ENCODE results near the gene MAP3K5.

Gene MAP3K5

DNA sequence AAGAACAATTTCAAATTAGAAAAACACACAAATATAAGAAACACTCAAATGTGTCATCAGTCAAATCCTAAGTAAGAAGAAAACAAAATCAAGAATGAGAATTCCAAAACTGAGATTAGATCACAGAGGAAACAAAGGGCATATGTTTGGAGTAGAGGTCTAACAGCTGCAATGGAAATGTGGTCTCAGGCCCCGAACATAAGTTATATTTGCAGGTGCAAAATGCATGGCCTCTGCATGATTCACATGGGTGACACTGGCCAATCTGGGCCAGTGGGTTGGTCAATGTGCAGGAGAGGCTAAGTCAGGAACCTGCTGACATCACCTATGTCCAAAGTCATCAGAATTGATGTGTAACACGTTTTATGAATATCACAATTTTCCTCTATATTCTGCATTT is 133.6 kb downstream of the MAP3K5 start:
- Histone ChIP-seq H2AK5ac (ENCODE audit: low read length) (no peak overlapping the region), H3K79me1 (ENCODE audit: low read length) (no peaks in the 10 kb centered on the region), H3K79me2 (ENCODE audit: control insufficient read depth, insufficient read depth, low read length, poor library complexity) (no peaks in the 10 kb centered on the region), H3K23ac (ENCODE audit: low read length) (no peak overlapping the region), H2AFZ (ENCODE audit: insufficient read depth, low read length, poor library complexity) (no peak overlapping the region), H3K18ac (ENCODE audit: low read length) (no peak overlapping the region), H2BK5ac (ENCODE audit: low read depth, low read length, poor library complexity) (no peak overlapping the region), H3K27ac (ENCODE audit: low read depth, low read length) (no peak overlapping the region), H4K8ac (ENCODE audit: low read depth, low read length) (no peak overlapping the region), H3K27me3 (ENCODE audit: insufficient read depth, low read length) (no peaks in the 10 kb centered on the region), H4K12ac (ENCODE audit: low read depth, low read length) (no peak overlapping the region), H3K4ac (ENCODE audit: low read depth, low read length) (no peak overlapping the region), H3K9ac (ENCODE audit: low read length) (no peak overlapping the region), H3K4me2 (ENCODE audit: low read length) (no peak overlapping the region), H3K36me3 (ENCODE audit: control insufficient read depth in 1 of 2, insufficient read depth in 2 of 2, low read length in 2 of 2) (no peaks in the 10 kb centered on the region), H2BK12ac (ENCODE audit: low read length) (no peak overlapping the region), H3K9me3 (ENCODE audit: insufficient read depth, low read depth, low read length) (no peaks in the 10 kb centered on the region), H2BK120ac (ENCODE audit: insufficient read depth, low read length, poor library complexity) (no peak overlapping the region), H3K4me3 (ENCODE audit: low read depth, low read length) (no peak overlapping the region), H4K91ac (ENCODE audit: low read depth, low read length) (no peak overlapping the region), H3K14ac (ENCODE audit: low read length) (no peak overlapping the region), H3K4me1 (ENCODE audit: control insufficient read depth in 1 of 2, insufficient read depth in 2 of 2, low read length in 2 of 2) (no peaks in the 10 kb centered on the region)
- no CpG with 5 or more reads among the region's 2 CpGs for WGBS (ENCODE audit: extremely low coverage, insufficient coverage, insufficient read length)
- no peak for DNase-seq

DNA sequence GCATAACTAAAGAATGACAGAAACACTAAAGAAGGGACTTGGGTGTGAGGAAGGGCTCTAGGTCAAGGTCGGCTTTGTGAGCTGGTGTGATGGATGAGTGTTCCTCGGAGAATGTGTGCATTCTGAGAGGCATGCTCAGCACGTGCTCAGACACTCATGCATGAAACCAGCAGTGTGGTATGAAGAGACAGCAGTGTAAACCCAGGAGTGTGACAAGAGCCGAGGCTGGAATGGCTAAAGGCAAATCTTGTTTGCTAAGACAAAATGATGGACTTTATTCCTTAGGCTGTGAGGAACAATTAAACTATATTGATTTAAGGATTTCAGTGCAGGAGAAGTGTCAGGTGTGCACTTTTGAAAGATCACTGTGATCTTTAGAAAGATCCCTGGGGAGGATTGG is 134.6 kb downstream of the MAP3K5 start:
- Histone ChIP-seq H2BK120ac (ENCODE audit: insufficient read depth, low read length, poor library complexity) (no peak overlapping the region), H3K9me3 (ENCODE audit: insufficient read depth, low read depth, low read length) (no peaks in the 10 kb centered on the region), H3K14ac (ENCODE audit: low read length) (no peak overlapping the region), H3K27ac (ENCODE audit: low read depth, low read length) (no peak overlapping the region), H3K79me1 (ENCODE audit: low read length) (no peaks in the 10 kb centered on the region), H2BK12ac (ENCODE audit: low read length) (no peak overlapping the region), H2AK5ac (ENCODE audit: low read length) (no peak overlapping the region), H3K27me3 (ENCODE audit: insufficient read depth, low read length) (no peaks in the 10 kb centered on the region), H3K18ac (ENCODE audit: low read length) (no peak overlapping the region), H3K4me2 (ENCODE audit: low read length) (no peak overlapping the region), H2BK5ac (ENCODE audit: low read depth, low read length, poor library complexity) (no peak overlapping the region), H3K23ac (ENCODE audit: low read length) (no peak overlapping the region), H3K4me1 (ENCODE audit: control insufficient read depth in 1 of 2, insufficient read depth in 2 of 2, low read length in 2 of 2) (no peaks in the 10 kb centered on the region), H4K8ac (ENCODE audit: low read depth, low read length) (no peak overlapping the region), H2AFZ (ENCODE audit: insufficient read depth, low read length, poor library complexity) (no peak overlapping the region), H3K79me2 (ENCODE audit: control insufficient read depth, insufficient read depth, low read length, poor library complexity) (no peaks in the 10 kb centered on the region), H3K36me3 (ENCODE audit: control insufficient read depth in 1 of 2, insufficient read depth in 2 of 2, low read length in 2 of 2) (no peaks in the 10 kb centered on the region), H3K9ac (ENCODE audit: low read length) (no peak overlapping the region), H4K12ac (ENCODE audit: low read depth, low read length) (no peak overlapping the region), H3K4ac (ENCODE audit: low read depth, low read length) (no peak overlapping the region), H3K4me3 (ENCODE audit: low read depth, low read length) (no peak overlapping the region), H4K91ac (ENCODE audit: low read depth, low read length) (no peak overlapping the region)
- peak; percentile 56 to 72 for DNase-seq
- WGBS (ENCODE audit: extremely low coverage, insufficient coverage, insufficient read length) = no CpG with 5 or more reads among the region's 4 CpGs

DNA sequence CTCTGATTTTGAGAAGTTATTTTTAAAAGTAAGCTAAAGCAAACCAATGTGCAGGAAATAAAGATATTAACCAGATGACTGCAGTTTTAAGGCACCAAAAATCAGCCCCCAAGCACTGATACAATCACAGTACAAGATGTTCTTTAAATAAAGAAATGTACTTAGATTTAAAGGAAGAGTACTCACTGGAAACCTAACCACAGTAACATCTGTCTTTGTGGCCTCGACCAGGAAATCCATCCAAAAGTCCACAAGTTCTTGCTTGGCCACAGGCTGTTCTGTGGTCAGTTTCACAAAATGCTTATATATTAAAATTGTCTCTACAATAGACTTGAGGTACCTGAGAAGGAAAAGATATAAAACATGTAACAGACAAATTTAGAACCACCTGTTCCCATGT is 136.2 kb downstream of the MAP3K5 start:
- H3K4me3 ChIP-seq (ENCODE audit: low read depth, low read length) = no peak overlapping the region
- no peak overlapping the region for H4K12ac ChIP-seq (ENCODE audit: low read depth, low read length)
- H2BK120ac ChIP-seq (ENCODE audit: insufficient read depth, low read length, poor library complexity) = no peak overlapping the region
- no peak overlapping the region for H2BK12ac ChIP-seq (ENCODE audit: low read length)
- no peak overlapping the region for H3K4ac ChIP-seq (ENCODE audit: low read depth, low read length)
- no peak overlapping the region for H2BK5ac ChIP-seq (ENCODE audit: low read depth, low read length, poor library complexity)
- no peaks in the 10 kb centered on the region for H3K36me3 ChIP-seq (ENCODE audit: control insufficient read depth in 1 of 2, insufficient read depth in 2 of 2, low read length in 2 of 2)
- no peak overlapping the region for H2AK5ac ChIP-seq (ENCODE audit: low read length)
- H3K27me3 ChIP-seq (ENCODE audit: insufficient read depth, low read length) = no peaks in the 10 kb centered on the region
- no peak overlapping the region for H3K23ac ChIP-seq (ENCODE audit: low read length)
- no peak overlapping the region for H4K8ac ChIP-seq (ENCODE audit: low read depth, low read length)
- no peak overlapping the region for H3K4me2 ChIP-seq (ENCODE audit: low read length)
- no peak overlapping the region for H2AFZ ChIP-seq (ENCODE audit: insufficient read depth, low read length, poor library complexity)
- H4K91ac ChIP-seq (ENCODE audit: low read depth, low read length) = no peak overlapping the region
- no peak overlapping the region for H3K27ac ChIP-seq (ENCODE audit: low read depth, low read length)
- no peak for DNase-seq
- H3K4me1 ChIP-seq (ENCODE audit: control insufficient read depth in 1 of 2, insufficient read depth in 2 of 2, low read length in 2 of 2) = no peaks in the 10 kb centered on the region
- H3K79me2 ChIP-seq (ENCODE audit: control insufficient read depth, insufficient read depth, low read length, poor library complexity) = no peaks in the 10 kb centered on the region
- no peak overlapping the region for H3K14ac ChIP-seq (ENCODE audit: low read length)
- no peak overlapping the region for H3K9ac ChIP-seq (ENCODE audit: low read length)
- H3K18ac ChIP-seq (ENCODE audit: low read length) = no peak overlapping the region
- no CpG with 5 or more reads among the region's 1 CpG for WGBS (ENCODE audit: extremely low coverage, insufficient coverage, insufficient read length)
- no peaks in the 10 kb centered on the region for H3K79me1 ChIP-seq (ENCODE audit: low read length)
- H3K9me3 ChIP-seq (ENCODE audit: insufficient read depth, low read depth, low read length) = no peaks in the 10 kb centered on the region

GRCh38 chr6:136655239-136656014 is 136.8 kb downstream of the MAP3K5 start:
- H3K4me3 ChIP-seq (ENCODE audit: low read depth, low read length) = no peak overlapping the region
- H2BK12ac ChIP-seq (ENCODE audit: low read length) = no peak overlapping the region
- no peak overlapping the region for H4K91ac ChIP-seq (ENCODE audit: low read depth, low read length)
- no peak overlapping the region for H3K27ac ChIP-seq (ENCODE audit: low read depth, low read length)
- H3K4ac ChIP-seq (ENCODE audit: low read depth, low read length) = no peak overlapping the region
- no peak overlapping the region for H2BK120ac ChIP-seq (ENCODE audit: insufficient read depth, low read length, poor library complexity)
- H3K23ac ChIP-seq (ENCODE audit: low read length) = no peak overlapping the region
- no peaks in the 10 kb centered on the region for H3K36me3 ChIP-seq (ENCODE audit: control insufficient read depth in 1 of 2, insufficient read depth in 2 of 2, low read length in 2 of 2)
- DNase-seq = no peak
- no peak overlapping the region for H2AK5ac ChIP-seq (ENCODE audit: low read length)
- no peak overlapping the region for H4K12ac ChIP-seq (ENCODE audit: low read depth, low read length)
- H3K18ac ChIP-seq (ENCODE audit: low read length) = no peak overlapping the region
- H2AFZ ChIP-seq (ENCODE audit: insufficient read depth, low read length, poor library complexity) = no peak overlapping the region
- no peaks in the 10 kb centered on the region for H3K27me3 ChIP-seq (ENCODE audit: insufficient read depth, low read length)
- H4K8ac ChIP-seq (ENCODE audit: low read depth, low read length) = no peak overlapping the region
- WGBS (ENCODE audit: extremely low coverage, insufficient coverage, insufficient read length) = no CpG with 5 or more reads among the region's 6 CpGs
- no peak overlapping the region for H3K9ac ChIP-seq (ENCODE audit: low read length)
- H3K4me2 ChIP-seq (ENCODE audit: low read length) = no peak overlapping the region
- no peaks in the 10 kb centered on the region for H3K9me3 ChIP-seq (ENCODE audit: insufficient read depth, low read depth, low read length)
- no peak overlapping the region for H3K14ac ChIP-seq (ENCODE audit: low read length)
- H3K79me2 ChIP-seq (ENCODE audit: control insufficient read depth, insufficient read depth, low read length, poor library complexity) = no peaks in the 10 kb centered on the region
- H3K79me1 ChIP-seq (ENCODE audit: low read length) = no peaks in the 10 kb centered on the region
- H2BK5ac ChIP-seq (ENCODE audit: low read depth, low read length, poor library complexity) = no peak overlapping the region
- no peaks in the 10 kb centered on the region for H3K4me1 ChIP-seq (ENCODE audit: control insufficient read depth in 1 of 2, insufficient read depth in 2 of 2, low read length in 2 of 2)

Data from trophoblast cell (in vitro differentiated cells and primary cell).